Keratinocyte (primary cell): ENCODE results near the gene HLX.

Source experiments
- CTCF ChIP-seq, 3 experiments: IDR thresholded peaks in 1 of 3; conservative IDR thresholded peaks in 1 of 3; optimal IDR thresholded peaks in 1 of 3; 2 replicates in 2 of 3; 3 replicates in 1 of 3; pipeline versions ENCODE3 to v1.5.1; 2011; ENCODE audit warnings: low read length in 3 of 3, mild to moderate bottlenecking in 3 of 3, moderate library complexity in 2 of 3, control low read depth in 1 of 3, inconsistent platforms in 1 of 3; ENCODE audit not compliant: insufficient read depth in 2 of 3; ENCODE audit errors: extremely low read depth in 1 of 3
- EZH2 ChIP-seq: IDR thresholded peaks from one replicate; pipeline ENCODE4 v1.6.1; 2012; ENCODE audit warnings: inconsistent platforms, mild to moderate bottlenecking, low read length, moderate library complexity

GRCh38 chr1:220904876-220905275 is 25.6 kb downstream of the HLX start:
- TF ChIP-seq CTCF (optimal IDR thresholded peaks at IDR 0.05 in 1 of 3, IDR thresholded peaks at IDR 0.05 in 1 of 3, conservative IDR thresholded peaks at IDR 0.05 in 1 of 3; ENCODE audit: extremely low read depth in 1 of 3, insufficient read depth in 2 of 3, low read length in 3 of 3) (no peak), EZH2 (no peak)
